Chondrocyte (in vitro differentiated cells): Measurements from ENCODE around the gene CACNA1B. TPM values are rescaled to one million over a fixed set of nuclear protein-coding genes. Genes with fewer than 3 reads are reported as not detected.

Source experiments
- DNase-seq: peaks from one replicate; pipeline ENCODE4 v3.0.0; 2021; ENCODE audit warnings: mixed read lengths, low spot score
- H3K27ac Mint-ChIP-seq: one replicate; pipeline ENCODE4 v1.8.0; 2021; ENCODE audit warnings: mild to moderate bottlenecking, moderate library complexity, mixed read lengths; ENCODE audit not compliant: unreplicated experiment
- H3K27me3 Mint-ChIP-seq: 2 replicates; pipeline ENCODE4 v1.8.0; 2021; ENCODE audit warnings: low read depth, mixed read lengths
- H3K36me3 Mint-ChIP-seq: 2 replicates; pipeline ENCODE4 v1.8.0; 2021; ENCODE audit warnings: low read depth, mixed read lengths
- H3K4me1 Mint-ChIP-seq: 2 replicates; pipeline ENCODE4 v1.8.0; 2021; ENCODE audit warnings: low read depth, mild to moderate bottlenecking, mixed read lengths
- H3K4me3 Mint-ChIP-seq: one replicate; pipeline ENCODE4 v1.8.0; 2021; ENCODE audit warnings: mild to moderate bottlenecking, moderate library complexity, mixed read lengths; ENCODE audit not compliant: unreplicated experiment
- H3K9me3 Mint-ChIP-seq: 2 replicates; pipeline ENCODE4 v1.8.0; 2021; ENCODE audit warnings: low read depth, mixed read lengths
- CTCF ChIP-seq: fragments of 200-600 bp; sonication (generic); IDR thresholded peaks from 2 replicates; pipeline ENCODE4 v1.5.0; 2021; ENCODE audit warnings: antibody characterized with exemption, mild to moderate bottlenecking, moderate library complexity
- total RNA-seq: library from RNA; stranded (reverse); gene quantifications from 3 replicates; pipeline ENCODE4 v1.2.1, GENCODE V29; 2021

The CACNA1B gene
- total RNA-seq, 1 donor from 2014 or later: 3.7 TPM

GRCh38 chr9:137971477-137972138, 94.0 kb downstream of the CACNA1B start:
- H3K27ac Mint-ChIP-seq: no peak overlapping the region
- no peaks in the 10 kb centered on the region for H3K36me3 Mint-ChIP-seq
- H3K4me1 Mint-ChIP-seq: no peaks in the 10 kb centered on the region
- no peak for DNase-seq
- H3K4me3 Mint-ChIP-seq: no peak overlapping the region
- H3K27me3 Mint-ChIP-seq: peaks cover 2% of the 10 kb centered on the region
- H3K9me3 Mint-ChIP-seq: no peaks in the 10 kb centered on the region
- no peak for TF ChIP-seq CTCF

- peaks cover 2% of the 10 kb centered on the region for H3K27me3 Mint-ChIP-seq
- no peak for TF ChIP-seq CTCF
Observed at GRCh38 chr9:137972355-137972987, 94.9 kb downstream of the CACNA1B start.

GRCh38 chr9:137972988-137973470, 95.4 kb downstream of the CACNA1B start:
- no peak overlapping the region for H3K27ac Mint-ChIP-seq

More at GRCh38 chr9:137972355-137972987, 94.9 kb downstream of the CACNA1B start:
- Mint-ChIP-seq H3K27ac (no peak overlapping the region), H3K9me3 (no peaks in the 10 kb centered on the region), H3K4me1 (no peaks in the 10 kb centered on the region), H3K4me3 (no peak overlapping the region), H3K36me3 (no peaks in the 10 kb centered on the region)
- no peak for DNase-seq

GRCh38 chr9:137973829-137974416, 96.3 kb downstream of the CACNA1B start:
- Mint-ChIP-seq H3K4me3 (no peak overlapping the region), H3K9me3 (no peaks in the 10 kb centered on the region), H3K36me3 (no peaks in the 10 kb centered on the region), H3K4me1 (no peaks in the 10 kb centered on the region), H3K27ac (no peak overlapping the region), H3K27me3 (peaks cover 2% of the 10 kb centered on the region)
- DNase-seq: peak; percentile 77
- no peak for TF ChIP-seq CTCF

More at GRCh38 chr9:137972988-137973470, 95.4 kb downstream of the CACNA1B start:
- no peak for TF ChIP-seq CTCF
- Mint-ChIP-seq H3K4me1 (no peaks in the 10 kb centered on the region), H3K27me3 (peaks cover 2% of the 10 kb centered on the region), H3K9me3 (no peaks in the 10 kb centered on the region), H3K36me3 (no peaks in the 10 kb centered on the region), H3K4me3 (no peak overlapping the region)
- no peak for DNase-seq

GRCh38 chr9:137974746-137975526, 97.4 kb downstream of the CACNA1B start:
- no peak overlapping the region for H3K27ac Mint-ChIP-seq

More at GRCh38 chr9:137974746-137975526, 97.4 kb downstream of the CACNA1B start:
- TF ChIP-seq CTCF: no peak
- no peaks in the 10 kb centered on the region for H3K36me3 Mint-ChIP-seq
- no peaks in the 10 kb centered on the region for H3K4me1 Mint-ChIP-seq
- H3K9me3 Mint-ChIP-seq: no peaks in the 10 kb centered on the region
- H3K4me3 Mint-ChIP-seq: no peak overlapping the region
- no peaks in the 10 kb centered on the region for H3K27me3 Mint-ChIP-seq
- DNase-seq: no peak
